A549 (cell line): ENCODE results near the gene PEPD. TPM values are rescaled to one million over a fixed set of nuclear protein-coding genes. Genes with fewer than 3 reads are reported as not detected.
A peak's percentile ranks its signal among the peaks of the same experiment; 100 is the strongest.

ENCODE experiments used
- ATAC-seq, 2 experiments: fragments of 200-7000 bp in 1 of 2; fragments of >200 bp in 1 of 2; cut with Nextera tagmentation in 1 of 2; cut with Tn5 transposase in 1 of 2; 3 replicates each; pipeline versions ENCODE4 v1.8.0 to v1.9.1; 2018 to 2020; ENCODE audit warnings: mild to moderate bottlenecking in 1 of 2, moderate library complexity in 1 of 2
- CTCF ChIA-PET: fragments of 300-600 bp; sonication (Branson Sonifier 250); formaldehyde crosslinking; extraction: SDS; loops from one replicate; lab custom pipeline; 2021; ENCODE audit warnings: antibody characterized with exemption, inconsistent platforms; lab: Yijun Ruan, JAX
- POLR2A ChIA-PET: fragments of 350-600 bp; formaldehyde crosslinking; extraction: SDS; loops from one replicate; lab custom pipeline; 2021; ENCODE audit warnings: antibody characterized with exemption, inconsistent platforms; lab: Yijun Ruan, JAX
- DNase-seq, 2 experiments: peaks; one replicate each; pipeline versions ENCODE4 v3.0.0 to v3.0.0-alpha.2; 2011 to 2016; ENCODE audit warnings: low read depth in 1 of 2, low spot score in 1 of 2
- FAIRE-seq: peaks from 2 replicates; lab custom pipeline; 2011; peaks lifted over from hg19 to GRCh38; lab: Jason Lieb, UNC
- H3K27ac ChIP-seq, 2 experiments: fragments of >200 bp; sonication (Bioruptor Twin); formaldehyde crosslinking; 3 replicates each; pipeline ENCODE4 v1.5.1; 2016 to 2017
- H3K4me1 ChIP-seq: fragments of >200 bp; sonication (Bioruptor Twin); formaldehyde crosslinking; 3 replicates; pipeline ENCODE4 v1.6.1; 2016
- H3K4me2 ChIP-seq: fragments of >200 bp; sonication (Bioruptor Twin); formaldehyde crosslinking; 3 replicates; pipeline ENCODE4 v1.6.1; 2016
- H3K4me3 ChIP-seq: fragments of >200 bp; sonication (Bioruptor Twin); formaldehyde crosslinking; 3 replicates; pipeline ENCODE4 v1.5.1; 2016
- H3K9me3 ChIP-seq: fragments of >200 bp; sonication (Bioruptor Twin); formaldehyde crosslinking; 3 replicates; pipeline ENCODE4 v1.6.1; 2016
- ATOH8 ChIP-seq: fragments of 250-450 bp; sonication (Bioruptor Pico); IDR thresholded peaks from 2 replicates; pipeline ENCODE4 v1.5.0; 2020; ENCODE audit warnings: low read depth, mild to moderate bottlenecking, moderate library complexity
- BHLHE40 ChIP-seq: IDR thresholded peaks from 2 replicates; pipeline ENCODE4 v1.6.1; 2012; ENCODE audit warnings: low read depth, low read length, inconsistent platforms
- CBX2 ChIP-seq: fragments of 200-600 bp; sonication (generic); IDR thresholded peaks from 2 replicates; pipeline ENCODE4 v1.6.1; 2016; ENCODE audit warnings: low read depth, mild to moderate bottlenecking, borderline replicate concordance
- CBX8 ChIP-seq: fragments of 200-600 bp; sonication (generic); IDR thresholded peaks from 2 replicates; pipeline ENCODE4 v1.6.1; 2016
- CEBPB ChIP-seq, 2 experiments: fragments of >200 bp in 1 of 2; sonication (Bioruptor Twin) in 1 of 2; formaldehyde crosslinking in 1 of 2; IDR thresholded peaks; 2 replicates each; pipeline ENCODE4 v1.6.1; 2012 to 2016
- CHD2 ChIP-seq: fragments of 150-350 bp; IDR thresholded peaks from 2 replicates; pipeline ENCODE4 v1.6.1; 2014; ENCODE audit warnings: low read length; ENCODE audit not compliant: partially characterized antibody
- FOSL2 ChIP-seq, 2 experiments: fragments of 450-650 bp in 1 of 2; fragments of >200 bp in 1 of 2; sonication (Bioruptor Twin) in 1 of 2; formaldehyde crosslinking; IDR thresholded peaks; 2 replicates each; pipeline versions ENCODE4 v1.5.0 to v1.6.1; 2016 to 2020; ENCODE audit warnings: mild to moderate bottlenecking in 1 of 2, moderate library complexity in 1 of 2
- HES2 ChIP-seq: fragments of >200 bp; sonication (Bioruptor Twin); formaldehyde crosslinking; IDR thresholded peaks from 2 replicates; pipeline ENCODE4 v1.6.1; 2016
- HMGXB4 ChIP-seq: fragments of 250-450 bp; sonication (Bioruptor Pico); IDR thresholded peaks from 2 replicates; pipeline ENCODE4 v1.5.0; 2021; ENCODE audit warnings: mild to moderate bottlenecking, moderate library complexity, borderline replicate concordance
- HOXA7 ChIP-seq: fragments of 250-450 bp; sonication (Bioruptor Pico); IDR thresholded peaks from 2 replicates; pipeline ENCODE4 v1.5.0; 2020; ENCODE audit warnings: mild to moderate bottlenecking, moderate library complexity
- JUNB ChIP-seq: fragments of >200 bp; sonication (Bioruptor Twin); formaldehyde crosslinking; IDR thresholded peaks from 2 replicates; pipeline ENCODE4 v1.6.1; 2016
- KDM1A ChIP-seq: fragments of 200-600 bp; sonication (generic); IDR thresholded peaks from 2 replicates; pipeline ENCODE4 v1.6.1; 2016; ENCODE audit warnings: low read depth, mild to moderate bottlenecking
- KDM5A ChIP-seq: fragments of 200-600 bp; sonication (generic); IDR thresholded peaks from 2 replicates; pipeline ENCODE4 v1.6.1; 2016; ENCODE audit warnings: antibody characterized with exemption, mild to moderate bottlenecking
- MAFK ChIP-seq: fragments of 450-650 bp; IDR thresholded peaks from 2 replicates; pipeline ENCODE4 v1.6.1; 2014; ENCODE audit not compliant: partially characterized antibody
- MAX ChIP-seq: IDR thresholded peaks from 2 replicates; pipeline ENCODE4 v1.6.1; 2012
- MYC ChIP-seq: IDR thresholded peaks from 2 replicates; pipeline ENCODE4 v1.6.1; 2012; ENCODE audit warnings: mild to moderate bottlenecking, inconsistent platforms, low read length, improper control_type of control experiment, borderline replicate concordance
- NFE2L2 ChIP-seq: fragments of 150-350 bp; conservative IDR thresholded peaks from 2 replicates; pipeline ENCODE4 v1.6.1; 2014; ENCODE audit warnings: low read length
- RCOR1 ChIP-seq: fragments of 150-350 bp; IDR thresholded peaks from 2 replicates; pipeline ENCODE4 v1.6.1; 2014; ENCODE audit warnings: antibody characterized with exemption, low read length, low read depth
- SREBF2 ChIP-seq: fragments of 450-650 bp; IDR thresholded peaks from 2 replicates; pipeline ENCODE4 v1.6.1; 2014; ENCODE audit warnings: mild to moderate bottlenecking, moderate library complexity
- TP53 ChIP-seq: fragments of 250-450 bp; sonication (Bioruptor Pico); IDR thresholded peaks from 2 replicates; pipeline ENCODE4 v1.5.0; 2021; ENCODE audit warnings: mild to moderate bottlenecking, moderate library complexity
- USF2 ChIP-seq: fragments of 450-650 bp; IDR thresholded peaks from 2 replicates; pipeline ENCODE4 v1.6.1; 2014; ENCODE audit warnings: antibody characterized with exemption
- ZC3H11A ChIP-seq: fragments of 450-650 bp; IDR thresholded peaks from 2 replicates; pipeline ENCODE4 v1.6.1; 2014; ENCODE audit warnings: antibody characterized with exemption, mild to moderate bottlenecking
- ZFP36 ChIP-seq: fragments of 450-650 bp; IDR thresholded peaks from 2 replicates; pipeline ENCODE4 v1.6.1; 2014; ENCODE audit warnings: borderline replicate concordance; ENCODE audit not compliant: partially characterized antibody
- ZSCAN20 ChIP-seq: fragments of 250-450 bp; sonication (Bioruptor Pico); IDR thresholded peaks from 2 replicates; pipeline ENCODE4 v1.8.0; 2022; ENCODE audit warnings: mild to moderate bottlenecking, moderate library complexity
- WGBS: methylation state at CpG from one replicate; pipeline ENCODE4 v1.1.6; 2017; ENCODE audit errors: missing lambda C conversion rate; 5-methylcytosine and 5-hydroxymethylcytosine counted together
- polyA plus RNA-seq, 4 experiments: library from polyadenylated mRNA; depleted of rRNA in 3 of 4; stranded (reverse); fragments of >200 nt; fragmentation: RNase III in 1 of 4; extraction: RNeasy Plus Mini Kit Qiagen cat#74134 plus additional on column Dnase treatment in 1 of 4; gene quantifications; 2 replicates in 3 of 4; 3 replicates in 1 of 4; pipeline ENCODE4 v1.2.3, GENCODE V29; 2011 to 2017

Gene PEPD
- polyA plus RNA-seq, 2 of the 4 experiments (the other 2 are of a cell fraction) = 85.5 to 100 TPM

- DNase-seq = no peak
- Histone ChIP-seq H3K4me2 (no peak overlapping the region), H3K27ac (no peak overlapping the region), H3K9me3 (no peaks in the 10 kb centered on the region), H3K4me3 (no peak overlapping the region), H3K4me1 (no peaks in the 10 kb centered on the region)
- FAIRE-seq = no peak
- 73% methylated on average over 11 of the region's 11 CpGs for WGBS
- ChIA-PET CTCF (interaction anchor here (1.1 to 2.6 kb wide), 4 partner anchors 11 to 322 kb away, joined by 3 to 13 read pairs (median 4); no protein-coding TSS in a partner anchor), POLR2A (no interaction called here)
- TF ChIP-seq CBX2 (no peak), HOXA7 (CRISPR knock-in tag) (no peak), NFE2L2 (no peak), ZFP36 (no peak), BHLHE40 (no peak), ZSCAN20 (no peak)
- peak in 1 of 2 experiments; percentile 31; a peak in 3 of 6 replicates for ATAC-seq
Observed at GRCh38 chr19:33456076-33456844, 65.3 kb downstream of the PEPD start.

GRCh38 chr19:33453265-33453664 is 68.3 kb downstream of the PEPD start:
- peak; percentile 92 for FAIRE-seq
- WGBS = 61% methylated on average over 3 of the region's 3 CpGs
- POLR2A ChIA-PET = no interaction called here
- TF ChIP-seq USF2 (no peak), ZC3H11A (peak; percentile 52), KDM1A (no peak), MAFK (peak; percentile 96)
- TF ChIP-seq, all 56 proteins: peak for 2
- CTCF ChIA-PET = interaction anchor here (1.5 to 2.8 kb wide), 3 partner anchors 10 to 38 kb away, joined by 4 to 12 read pairs (median 10); no protein-coding TSS in a partner anchor
- ATAC-seq (no peak), DNase-seq (no peak)
- Histone ChIP-seq H3K4me1 (no peaks in the 10 kb centered on the region), H3K4me2 (no peak overlapping the region), H3K9me3 (no peaks in the 10 kb centered on the region), H3K4me3 (no peak overlapping the region), H3K27ac (no peak overlapping the region)

GRCh38 chr19:33450689-33451088 is 70.9 kb downstream of the PEPD start:
- no peaks in the 10 kb centered on the region for H3K9me3 ChIP-seq
- H3K4me3 ChIP-seq = no peak overlapping the region
- FAIRE-seq (no peak), ATAC-seq (no peak), DNase-seq (no peak)
- WGBS = 73% methylated on average over 7 of the region's 7 CpGs
- no peaks in the 10 kb centered on the region for H3K4me1 ChIP-seq
- TF ChIP-seq KDM5A (no peak), BHLHE40 (no peak), MAX (no peak), MYC (no peak), RCOR1 (no peak), CBX8 (no peak), CHD2 (no peak), HMGXB4 (CRISPR knock-in tag) (no peak), CBX2 (no peak), CEBPB (IDR thresholded peaks at IDR 0.05) (no peak), SREBF2 (no peak), JUNB (no peak), KDM1A (no peak), TP53 (CRISPR knock-in tag) (no peak), FOSL2 (IDR thresholded peaks at IDR 0.05) (no peak), FOSL2 (CRISPR knock-in tag; IDR thresholded peaks at IDR 0.05) (no peak), ATOH8 (CRISPR knock-in tag) (no peak), HES2 (no peak)
- CTCF ChIA-PET = interaction anchor here (1.8 to 2.7 kb wide), 3 partner anchors 320 to 328 kb away, joined by 4 to 13 read pairs (median 5); no protein-coding TSS in a partner anchor
- no peak overlapping the region for H3K27ac ChIP-seq
- POLR2A ChIA-PET = no interaction called here
- H3K4me2 ChIP-seq = no peak overlapping the region
